ENCODE measurements around the gene LNX1.
A peak's percentile ranks its signal among the peaks of the same experiment; 100 is the strongest.

Gene LNX1

DNA sequence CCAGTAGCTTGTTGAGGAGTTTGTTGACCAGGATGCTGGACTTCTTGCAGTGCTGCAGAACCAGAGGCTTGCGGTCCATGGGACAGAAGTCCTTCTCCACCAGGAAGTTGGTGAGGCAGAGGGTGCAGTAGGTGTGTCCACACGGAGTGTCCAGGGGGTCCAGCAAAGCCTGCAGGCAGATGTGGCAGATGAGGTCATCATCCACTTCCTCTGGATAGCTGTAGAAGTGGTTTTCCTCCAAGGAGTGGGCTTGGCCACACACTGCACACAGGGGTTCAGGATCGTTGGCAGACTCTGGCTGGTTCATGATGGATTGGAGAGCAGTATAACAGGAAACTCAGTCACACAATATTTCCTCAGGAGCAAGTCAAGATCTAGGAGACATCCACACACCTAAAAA lies 17.6 kb downstream of the LNX1 start:
- no peak for DNase-seq

DNA sequence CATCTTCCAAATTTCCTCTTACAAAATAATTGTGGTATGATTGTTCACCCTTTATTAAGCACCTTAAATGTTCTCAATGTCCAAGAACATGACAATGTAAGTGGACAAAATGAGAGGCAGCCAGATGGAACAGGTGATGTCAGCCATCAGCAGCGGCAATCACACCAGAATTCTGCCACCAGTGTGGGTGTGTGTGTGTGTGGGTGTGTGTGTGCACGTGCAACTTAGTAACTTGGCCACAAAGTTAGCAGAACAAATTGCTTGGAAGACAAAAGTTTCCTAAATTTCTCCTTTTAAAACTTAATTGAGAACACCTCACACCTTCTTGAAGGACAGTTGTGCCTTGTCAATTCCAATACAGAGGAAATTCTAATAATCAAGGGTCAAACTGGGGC lies 18.7 kb downstream of the LNX1 start:
- DNase-seq = no peak

DNA sequence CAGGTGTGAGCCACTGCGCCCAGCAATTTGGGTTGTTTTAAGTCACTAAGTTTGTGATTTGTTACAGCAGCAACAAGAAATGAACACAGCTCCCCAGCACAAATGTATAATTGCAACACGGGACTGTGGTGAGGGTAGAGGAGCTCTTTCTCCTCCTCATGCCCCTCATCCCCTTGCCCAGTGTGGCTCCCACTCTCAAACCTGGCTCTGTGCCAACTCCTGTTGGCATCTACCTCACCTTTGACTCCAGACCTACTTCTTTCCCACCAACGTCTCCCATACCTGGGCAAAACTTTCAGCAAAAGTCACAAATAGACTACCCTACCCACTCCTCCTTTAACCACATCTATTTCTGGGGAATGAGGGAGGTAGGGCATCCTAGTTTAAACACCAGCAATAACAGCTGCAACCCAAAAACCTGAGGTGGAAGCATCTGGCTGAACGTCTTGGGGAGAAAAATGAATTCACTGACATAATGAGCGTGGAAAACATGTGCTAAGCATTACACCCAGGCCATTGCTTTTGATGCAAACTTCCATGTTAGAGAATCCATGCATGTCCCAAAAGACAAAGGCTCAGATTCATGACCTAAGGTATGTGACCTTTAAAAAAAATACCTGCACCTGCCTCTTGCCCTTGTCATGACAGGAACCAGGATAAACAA lies 19.2 kb downstream of the LNX1 start:
- DNase-seq = no peak

DNA sequence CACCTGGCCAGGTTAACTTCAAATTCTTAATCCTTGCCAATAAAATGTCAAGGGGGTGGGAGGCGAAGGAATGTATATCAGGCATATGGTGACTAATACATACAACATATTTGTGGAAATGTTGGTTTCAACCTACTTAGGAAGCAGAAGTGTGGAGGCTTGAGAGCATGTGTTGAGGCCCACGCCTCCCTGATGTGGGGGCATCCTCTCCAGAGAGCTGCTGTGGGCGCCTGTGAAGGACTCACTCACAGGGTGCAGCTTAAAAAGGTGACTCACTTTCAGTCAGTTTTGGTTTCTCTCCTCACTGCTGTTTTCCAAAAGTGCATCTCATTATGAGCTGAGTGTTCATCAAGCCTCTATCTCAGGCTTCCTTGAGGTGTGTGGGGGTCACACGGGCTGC lies 27.5 kb downstream of the LNX1 start:
- peak in 3 of 51 donors; percentile 3 to 45 (median 18) for DNase-seq

DNA sequence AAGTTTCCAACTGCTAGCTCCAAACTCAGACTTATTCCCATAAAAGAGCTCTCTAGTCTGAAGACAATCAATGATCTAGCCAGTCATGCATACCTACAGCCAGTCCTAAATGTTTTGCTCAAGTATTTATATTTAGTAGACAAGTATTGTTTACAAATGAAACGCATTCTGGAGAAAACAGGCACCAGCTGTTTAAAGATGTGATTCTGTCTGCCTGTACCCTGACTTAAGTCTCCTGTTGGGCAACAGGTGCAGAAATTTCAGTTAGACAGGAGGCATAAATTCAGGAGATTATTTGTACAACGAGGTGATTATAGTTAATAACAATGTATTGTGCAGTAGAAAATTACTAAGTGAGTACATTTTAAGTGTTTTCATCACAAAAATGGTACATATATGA lies 28.9 kb downstream of the LNX1 start:
- DNase-seq = no peak

DNA sequence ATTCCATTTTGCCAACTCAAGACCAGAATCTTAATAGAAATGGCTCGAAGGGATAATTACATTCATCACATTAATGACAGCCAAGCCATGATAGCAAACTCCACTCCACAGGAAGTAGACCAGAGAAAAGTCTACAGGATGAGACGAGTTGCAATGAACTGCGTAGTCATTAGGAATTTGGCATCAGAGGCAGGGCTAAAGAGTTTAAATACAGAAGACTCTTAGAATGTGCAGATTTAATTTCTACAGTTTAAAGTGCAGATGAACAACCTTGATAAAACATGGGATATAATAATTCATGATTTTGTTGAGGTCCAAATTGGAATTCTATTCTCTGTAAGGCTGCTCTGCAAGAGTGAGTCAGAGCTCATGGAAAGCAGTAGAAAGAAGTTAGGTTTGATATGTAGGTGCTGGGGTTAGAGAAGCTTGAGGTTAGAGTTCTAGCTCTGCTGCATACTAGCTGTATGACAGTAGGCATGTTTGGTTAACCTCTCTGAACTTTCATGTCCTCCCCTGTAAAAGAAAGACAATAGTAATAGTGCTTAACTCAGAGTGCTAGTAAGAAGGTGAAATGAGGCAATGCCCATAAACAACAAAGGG lies 32.2 kb downstream of the LNX1 start:
- no peak for DNase-seq

DNA sequence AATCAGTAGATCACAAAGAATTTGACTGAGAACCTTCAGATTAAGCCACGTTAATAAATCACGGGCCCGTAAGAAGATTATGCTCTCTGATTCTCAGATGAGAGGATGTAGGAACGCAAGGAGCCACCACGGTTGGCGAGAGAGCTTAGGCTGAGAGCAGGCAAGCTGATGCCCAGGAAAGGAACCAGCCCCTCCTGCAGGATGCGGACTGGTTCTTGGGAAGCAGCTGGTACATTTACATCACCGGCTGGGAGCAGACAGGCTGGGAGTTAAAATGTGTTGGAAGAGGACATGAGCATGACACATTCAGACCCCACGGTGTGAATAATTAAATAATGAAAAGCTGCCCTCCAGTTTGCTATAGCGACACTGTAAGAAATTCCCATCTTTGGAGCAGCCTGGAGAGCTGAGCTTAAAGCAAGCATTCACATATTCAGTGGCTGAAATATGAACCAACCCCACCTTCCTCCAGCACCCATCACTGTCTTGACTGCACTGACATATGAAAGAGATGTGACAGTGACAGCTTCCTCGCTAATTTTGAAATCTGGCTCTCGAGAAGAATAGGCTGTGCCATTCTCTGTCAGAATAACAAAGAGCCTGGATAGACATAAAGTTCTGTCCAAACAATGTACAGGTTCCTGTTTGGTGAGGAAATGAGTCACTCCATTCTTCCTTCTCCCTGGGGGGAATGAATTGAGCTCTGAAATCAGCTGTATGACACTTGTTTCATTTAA lies 33.1 kb downstream of the LNX1 start:
- peak in 37 of 51 donors; percentile 1 to 73 (median 24) for DNase-seq

DNA sequence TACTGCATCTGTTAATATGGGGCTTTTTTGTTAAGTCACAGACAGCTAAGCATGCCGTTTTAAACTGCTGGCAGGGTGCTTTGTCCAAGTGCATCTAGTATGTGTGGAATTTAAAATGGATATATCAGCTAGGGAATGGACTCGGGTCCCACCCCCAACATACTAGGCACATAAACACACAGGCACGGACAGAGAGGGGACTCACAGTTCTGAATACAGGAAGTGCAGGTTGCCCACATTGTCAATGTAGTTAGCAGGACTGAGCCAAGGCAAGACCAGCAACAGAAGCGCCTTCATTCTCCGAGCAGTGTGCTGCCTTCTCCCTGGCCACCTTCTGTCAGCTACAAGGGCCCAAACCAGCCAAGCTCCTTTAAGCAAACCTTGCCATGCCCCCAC lies 33.6 kb downstream of the LNX1 start:
- peak in 5 of 51 donors; percentile 31 to 69 (median 47) for DNase-seq

DNA sequence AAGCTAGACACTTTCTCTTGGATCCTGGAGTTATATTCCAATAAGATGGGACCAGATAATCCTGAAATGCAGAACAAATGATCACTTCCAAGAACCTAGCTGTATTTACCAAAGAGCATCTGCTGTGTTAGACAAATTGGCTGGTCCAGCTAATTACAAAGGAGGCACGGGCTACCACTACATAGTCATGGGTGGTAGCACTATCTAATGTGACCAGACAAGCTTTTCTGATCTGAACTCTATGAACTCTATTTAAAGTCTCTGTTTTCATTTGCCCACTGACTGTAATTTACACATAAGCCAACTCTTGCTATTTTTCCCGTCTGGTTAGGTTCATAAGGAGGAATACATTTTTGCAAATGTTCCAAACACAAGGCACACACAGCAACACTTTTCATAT lies 34.6 kb downstream of the LNX1 start:
- DNase-seq = no peak

DNA sequence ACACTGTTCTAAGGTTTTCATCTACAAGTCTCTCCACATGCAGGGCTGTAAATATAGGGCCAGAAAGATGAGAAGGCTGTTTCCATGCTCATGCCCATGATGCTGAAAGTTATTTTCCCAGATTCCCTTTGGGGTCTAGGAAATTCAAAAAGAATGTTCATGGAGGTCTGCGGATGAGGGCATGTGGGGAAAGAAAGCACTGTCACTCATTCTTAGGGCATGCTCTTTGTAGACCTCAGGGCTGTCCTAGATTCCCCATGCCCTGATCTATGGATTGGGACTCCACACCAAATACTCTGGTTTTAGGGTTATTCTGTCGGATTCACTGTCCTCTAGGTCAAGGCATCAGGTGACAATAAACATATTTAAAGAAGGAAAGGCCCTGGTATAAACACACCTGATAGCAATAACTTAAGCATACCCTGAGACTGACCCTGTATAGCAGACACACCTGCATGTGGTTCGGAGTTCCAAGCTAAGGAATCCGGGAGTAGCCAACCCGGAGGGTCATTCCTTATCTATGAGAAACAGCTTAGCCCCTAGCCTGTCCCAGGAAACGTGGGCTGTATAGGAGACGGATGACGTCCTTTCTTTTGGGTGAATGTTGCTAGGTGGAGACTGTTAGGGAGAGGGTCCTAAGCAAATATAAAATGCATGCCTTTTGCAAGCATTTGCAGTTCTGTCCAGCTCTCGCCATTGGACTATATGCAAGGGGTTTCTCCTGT lies 37.6 kb downstream of the LNX1 start:
- no peak for DNase-seq

DNA sequence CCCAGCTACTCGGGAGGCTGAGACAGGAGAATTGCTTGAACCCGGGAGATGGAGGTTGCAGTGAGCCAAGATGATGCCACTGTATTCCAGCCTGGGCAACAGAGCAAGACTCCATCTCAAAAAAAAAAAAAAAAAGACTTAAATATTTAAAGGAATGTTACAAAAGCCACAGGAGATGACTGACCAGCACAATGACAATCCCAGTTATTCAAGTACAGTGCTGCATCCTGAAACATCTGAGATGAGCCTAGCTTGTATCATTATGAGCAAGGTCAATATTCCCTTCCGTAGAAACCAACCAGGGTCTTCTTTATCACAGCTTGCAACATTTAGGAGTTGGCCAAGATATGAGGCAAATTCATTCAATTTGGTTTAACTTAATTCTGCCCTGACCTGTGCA lies 38.6 kb downstream of the LNX1 start:
- no peak for DNase-seq

DNA sequence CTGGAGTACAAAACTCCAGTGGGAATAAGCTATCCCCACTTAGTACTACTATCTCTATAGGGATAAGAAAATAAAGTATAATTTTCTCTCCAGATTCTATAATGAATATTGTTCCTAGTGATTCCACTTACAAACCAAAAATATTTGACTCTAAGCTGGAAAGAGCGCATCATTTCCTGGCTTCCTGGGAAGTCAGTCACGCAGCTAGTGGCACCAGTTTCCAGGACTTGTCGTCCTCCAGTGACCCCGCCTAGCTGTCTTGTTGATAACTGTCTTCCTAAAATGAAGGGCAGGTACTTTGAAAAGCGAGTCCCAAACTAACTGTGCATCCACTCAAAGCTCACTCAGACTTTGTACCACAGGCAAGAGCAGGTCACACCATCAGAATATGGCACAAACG lies 39.3 kb downstream of the LNX1 start:
- no peak for DNase-seq

DNA sequence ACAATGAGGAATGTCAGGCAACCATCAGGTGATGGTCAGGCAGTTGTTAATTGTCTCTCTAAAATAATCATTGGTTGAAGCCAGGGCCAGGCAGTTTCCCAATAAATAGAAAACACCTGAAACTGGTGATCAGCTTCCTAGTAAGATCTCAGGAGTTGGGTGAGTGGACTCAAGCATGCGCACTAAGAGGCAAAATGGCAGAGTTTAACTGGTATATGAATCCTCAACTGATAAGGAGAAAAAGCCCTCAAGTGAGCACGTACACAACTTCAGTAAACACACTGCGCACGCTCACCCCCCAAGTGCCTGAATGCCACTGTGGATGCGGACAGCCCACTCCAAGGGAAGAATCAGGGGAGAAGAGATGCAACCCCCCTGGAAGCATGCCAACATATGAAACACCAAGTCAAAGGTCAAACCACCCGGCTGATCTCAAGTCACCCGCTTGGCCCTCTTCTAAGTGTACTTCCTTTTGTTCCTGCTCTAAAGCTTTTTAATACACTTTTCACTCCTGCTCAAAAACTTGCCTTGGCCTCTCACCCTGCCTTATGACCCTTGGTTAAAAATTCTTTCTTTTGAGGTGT lies 39.9 kb downstream of the LNX1 start:
- DNase-seq = no peak

DNA sequence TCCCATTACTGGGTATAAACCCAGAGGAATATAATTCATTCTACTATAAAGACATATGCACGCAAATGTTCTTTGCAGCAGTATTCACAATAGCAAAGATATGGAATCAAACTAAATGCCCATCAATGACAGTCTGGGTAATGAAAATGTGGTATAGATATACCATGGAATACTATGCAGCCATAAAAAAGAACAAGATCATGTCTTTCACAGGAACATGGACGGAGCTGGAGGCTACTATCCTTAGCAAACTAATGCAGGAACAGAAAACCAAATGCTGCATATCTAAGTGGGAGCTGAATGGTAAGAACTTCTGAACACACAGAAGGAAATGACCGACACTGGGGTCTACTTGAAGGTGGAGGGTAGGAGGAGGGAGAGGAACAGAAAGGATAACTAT lies 42.6 kb downstream of the LNX1 start:
- DNase-seq = no peak

DNA sequence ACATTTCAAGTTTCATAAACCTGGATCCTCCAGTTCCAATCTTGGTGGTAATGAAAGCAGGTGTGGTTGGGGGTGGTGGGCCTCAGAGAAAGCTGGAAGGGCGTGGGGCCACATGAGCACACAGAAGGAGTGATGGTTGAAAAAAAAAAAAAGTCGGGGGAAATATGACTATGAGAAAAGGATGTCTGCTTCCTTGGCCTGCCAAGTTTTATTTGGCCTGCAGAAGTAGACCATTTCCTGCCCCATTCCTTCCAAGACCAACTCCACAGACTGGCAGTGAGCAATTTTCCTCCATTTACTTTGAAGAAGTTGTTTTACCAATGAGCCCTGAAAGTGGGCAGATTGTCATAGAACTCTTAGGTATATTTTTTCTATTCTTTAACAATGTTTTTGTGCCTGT lies 43.3 kb downstream of the LNX1 start:
- DNase-seq = no peak

DNA sequence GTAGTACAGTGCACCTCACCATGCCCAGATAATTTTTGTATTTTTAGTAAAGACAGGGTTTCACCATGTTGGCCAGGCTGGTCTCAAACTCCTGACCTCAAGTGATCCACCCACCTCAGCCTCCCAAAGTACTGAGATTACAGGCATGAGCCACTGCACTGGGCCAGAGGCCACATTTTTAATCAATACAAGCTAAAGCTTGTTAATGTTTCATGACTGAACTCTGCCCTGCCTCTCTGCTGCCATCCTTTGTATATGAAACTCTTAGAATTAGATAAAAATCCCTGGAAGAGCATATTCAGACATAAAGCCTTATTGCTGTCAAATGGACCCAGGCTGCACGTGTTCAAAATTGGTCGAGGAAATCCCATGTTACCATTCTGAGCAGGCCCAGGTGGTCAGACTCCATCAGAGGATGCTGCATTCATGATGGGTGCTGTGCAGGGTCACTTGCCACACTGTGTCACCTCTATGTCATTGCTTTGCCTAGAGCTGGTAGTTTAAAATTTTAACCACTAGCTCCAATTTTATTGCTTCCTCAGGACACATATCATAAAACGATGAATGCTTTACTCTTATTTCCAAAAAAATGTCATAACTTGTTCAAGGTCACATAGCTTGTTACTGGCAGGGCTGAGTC lies 45.2 kb downstream of the LNX1 start:
- DNase-seq = no peak

DNA sequence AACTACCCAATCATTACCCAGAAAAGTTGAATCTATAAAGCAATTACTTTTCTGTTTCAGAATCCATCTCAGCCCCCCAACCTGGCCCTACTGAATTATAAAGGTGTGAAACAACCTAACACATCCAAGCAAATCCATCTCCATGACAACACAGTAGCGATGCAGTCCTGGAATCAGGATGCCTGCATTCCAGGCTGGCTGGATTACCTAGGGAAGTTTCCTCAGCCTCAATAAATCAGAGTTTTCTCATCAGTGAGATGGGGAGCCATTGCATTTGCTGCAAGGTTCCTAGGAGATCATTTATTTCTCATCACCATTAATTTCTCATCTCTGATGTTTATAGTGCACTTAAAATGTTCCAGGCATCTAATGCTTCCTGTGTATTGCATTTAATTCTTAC lies 46.0 kb downstream of the LNX1 start:
- DNase-seq = no peak

DNA sequence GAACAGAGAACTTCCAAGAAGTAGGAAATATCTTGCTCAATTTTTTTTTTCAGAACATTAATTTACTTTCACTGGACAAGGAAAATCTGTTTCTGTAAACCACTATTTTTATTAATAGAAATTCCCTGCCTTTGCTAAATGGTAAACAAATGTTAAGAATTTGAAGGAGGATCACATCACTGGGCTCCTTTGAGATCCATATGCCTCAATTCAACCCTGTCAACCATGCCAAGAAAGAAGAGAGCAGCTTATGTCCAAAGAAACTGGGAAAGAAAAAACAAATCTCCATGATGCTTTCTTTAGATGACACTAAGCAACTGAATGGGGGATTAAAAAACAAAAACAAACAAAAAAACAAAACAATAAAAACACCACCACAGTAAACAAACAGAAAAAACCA lies 47.7 kb downstream of the LNX1 start:
- DNase-seq = no peak

DNA sequence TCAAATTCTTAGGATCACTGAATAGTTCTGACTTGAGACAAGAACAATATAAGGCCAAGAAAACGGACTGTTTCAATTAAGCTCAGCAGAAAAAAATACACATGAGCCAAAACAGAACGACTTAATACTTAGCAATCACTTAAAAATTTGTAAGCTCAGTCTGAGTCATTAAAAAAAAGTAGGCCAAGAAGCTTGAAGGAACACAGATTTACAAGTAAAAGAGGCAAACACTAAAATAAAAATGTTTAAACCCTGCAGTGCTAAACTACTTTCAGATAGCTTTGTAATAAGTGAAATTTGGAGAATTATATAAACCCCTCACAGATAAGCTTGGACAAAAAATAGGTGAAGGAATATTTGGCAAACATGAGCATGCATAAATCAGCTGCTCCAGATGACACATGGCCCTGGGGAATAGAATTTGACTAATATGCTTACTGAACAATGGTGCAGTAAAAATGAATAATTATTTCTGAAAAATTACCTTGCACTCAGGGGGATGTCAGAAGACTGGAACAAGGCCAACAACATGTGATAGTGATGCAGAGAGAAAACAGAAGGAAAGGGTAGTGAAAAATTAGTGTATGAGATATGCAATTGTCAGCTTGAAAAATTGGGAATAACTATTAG lies 49.6 kb downstream of the LNX1 start:
- DNase-seq = peak in 1 of 51 donors; percentile 36

DNA sequence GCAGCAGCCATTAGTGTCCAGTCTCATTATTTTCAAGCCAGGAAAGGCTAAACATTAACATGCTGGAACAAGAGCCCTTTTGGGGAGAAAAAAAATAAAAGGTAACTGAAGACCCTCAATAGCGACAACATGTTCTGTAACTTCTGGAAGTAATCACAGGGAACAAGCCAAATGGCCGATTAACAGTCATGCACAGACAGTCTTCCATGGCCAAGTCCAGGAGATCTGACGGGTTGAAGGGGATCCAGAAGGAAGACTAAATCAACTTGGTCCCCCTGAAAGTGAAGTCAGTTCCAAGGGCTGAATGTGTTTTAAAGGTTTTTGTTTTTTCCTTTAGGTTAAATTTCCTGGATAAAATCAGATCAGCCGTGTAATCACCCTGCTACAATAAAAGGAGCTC lies 52.5 kb downstream of the LNX1 start:
- no peak for DNase-seq

DNA sequence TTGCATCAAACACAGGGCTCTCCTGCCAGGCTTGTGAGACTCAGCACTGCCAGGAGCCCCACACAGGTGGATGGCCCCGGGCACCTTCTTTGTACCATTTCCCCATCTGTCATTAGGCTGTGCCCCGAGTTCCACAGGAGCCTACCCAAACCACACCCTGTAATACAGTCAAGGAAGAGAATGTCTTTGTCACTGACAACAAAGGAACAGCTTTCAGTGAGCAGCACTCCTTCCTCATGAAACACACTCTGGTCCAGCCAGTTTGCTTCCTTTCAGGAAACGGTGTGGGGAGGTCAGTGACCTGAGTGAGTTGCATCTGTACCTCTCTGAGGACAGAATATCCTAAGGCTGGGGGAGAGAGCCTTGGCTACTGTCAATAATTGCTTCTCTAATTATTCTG lies 53.7 kb downstream of the LNX1 start:
- no peak for DNase-seq
